ENCODE data around the gene CD9. TPM values are rescaled to one million over a fixed set of nuclear protein-coding genes. Genes with fewer than 3 reads are reported as not detected.

Gene CD9
- total and polyA plus RNA-seq, 2 donors from 2014 or later: 301 to 421 TPM

GRCh38 chr12:6284273-6284672 lies 84.1 kb downstream of the CD9 start:
- intact Hi-C loops (cut with DNase I): loop anchor here (5.0 to 10.0 kb wide), 2 partner anchors 222 to 299 kb away; no protein-coding TSS in a partner anchor
- H3K27ac ChIP-seq (ENCODE audit: low read depth in 2 of 2, low read length in 2 of 2): no peak overlapping the region
- no peaks in the 10 kb centered on the region for H3K9me3 ChIP-seq (ENCODE audit: control insufficient read depth in 2 of 3, insufficient read depth in 1 of 3, low read length in 3 of 3)
- H3K4me3 ChIP-seq (ENCODE audit: low read length in 3 of 3): no peak overlapping the region
- no peaks in the 10 kb centered on the region for H3K27me3 ChIP-seq (ENCODE audit: control insufficient read depth, insufficient read depth, low read length)
- DNase-seq (peak in 1 of 5 donors; percentile 48), FAIRE-seq (no peak)
- TF ChIP-seq CTCF (IDR thresholded peaks at IDR 0.05; ENCODE audit: borderline replicate concordance, extremely low read depth, insufficient read depth): no peak
- H3K4me1 ChIP-seq (ENCODE audit: control insufficient read depth in 2 of 3, insufficient read depth in 2 of 3, low read depth in 1 of 3, low read length in 3 of 3): peaks cover 0 to 10% (median 5%) of the 10 kb centered on the region in 3 donors
- H3K36me3 ChIP-seq (ENCODE audit: control insufficient read depth in 2 of 3, insufficient read depth in 3 of 3, low read length in 3 of 3): no peaks in the 10 kb centered on the region
- H3K9ac ChIP-seq (ENCODE audit: low read length in 3 of 3): no peak overlapping the region

- intact Hi-C loops (cut with DNase I): loop anchor here (10.0 kb wide), 1 partner anchor 300 kb away; no protein-coding TSS in a partner anchor
These were observed 84.9 kb downstream of the CD9 start for GRCh38 chr12:6285063-6285477.

GRCh38 chr12:6285532-6286306 lies 85.5 kb downstream of the CD9 start:
- no peak for DNase-seq
- intact Hi-C loops (cut with DNase I): loop anchor here (10.0 kb wide), 1 partner anchor 301 kb away; no protein-coding TSS in a partner anchor

More at GRCh38 chr12:6285063-6285477, 84.9 kb downstream of the CD9 start:
- H3K9ac ChIP-seq (ENCODE audit: low read length in 3 of 3): no peak overlapping the region
- H3K27me3 ChIP-seq (ENCODE audit: control insufficient read depth, insufficient read depth, low read length): no peaks in the 10 kb centered on the region
- no peaks in the 10 kb centered on the region for H3K9me3 ChIP-seq (ENCODE audit: control insufficient read depth in 2 of 3, insufficient read depth in 1 of 3, low read length in 3 of 3)
- no peak for FAIRE-seq
- TF ChIP-seq CTCF (IDR thresholded peaks at IDR 0.05; ENCODE audit: borderline replicate concordance, extremely low read depth, insufficient read depth): peak; percentile 95
- DNase-seq: peak in 4 of 5 donors; percentile 78 to 89 (median 82)
- H3K27ac ChIP-seq (ENCODE audit: low read depth in 2 of 2, low read length in 2 of 2): no peak overlapping the region
- H3K4me1 ChIP-seq (ENCODE audit: control insufficient read depth in 2 of 3, insufficient read depth in 2 of 3, low read depth in 1 of 3, low read length in 3 of 3): peaks cover 0 to 3% (median 0%) of the 10 kb centered on the region in 3 donors
- no peaks in the 10 kb centered on the region for H3K36me3 ChIP-seq (ENCODE audit: control insufficient read depth in 2 of 3, insufficient read depth in 3 of 3, low read length in 3 of 3)
- no peak overlapping the region for H3K4me3 ChIP-seq (ENCODE audit: low read length in 3 of 3)

More at GRCh38 chr12:6285532-6286306, 85.5 kb downstream of the CD9 start:
- Histone ChIP-seq H3K9me3 (ENCODE audit: control insufficient read depth in 2 of 3, insufficient read depth in 1 of 3, low read length in 3 of 3) (no peaks in the 10 kb centered on the region), H3K36me3 (ENCODE audit: control insufficient read depth in 2 of 3, insufficient read depth in 3 of 3, low read length in 3 of 3) (no peaks in the 10 kb centered on the region), H3K27ac (ENCODE audit: low read depth in 2 of 2, low read length in 2 of 2) (no peak overlapping the region), H3K4me3 (ENCODE audit: low read length in 3 of 3) (no peak overlapping the region), H3K9ac (ENCODE audit: low read length in 3 of 3) (no peak overlapping the region), H3K4me1 (ENCODE audit: control insufficient read depth in 2 of 3, insufficient read depth in 2 of 3, low read depth in 1 of 3, low read length in 3 of 3) (no peaks in the 10 kb centered on the region), H3K27me3 (ENCODE audit: control insufficient read depth, insufficient read depth, low read length) (no peaks in the 10 kb centered on the region)
- no peak for FAIRE-seq
- no peak for TF ChIP-seq CTCF (IDR thresholded peaks at IDR 0.05; ENCODE audit: borderline replicate concordance, extremely low read depth, insufficient read depth)

Other genes starting within 250 kb of the CD9 start
- gene VWF, start 75.7 kb upstream of the CD9 start, total RNA-seq: 183 TPM
- 9.6 TPM for gene VWF, start 75.7 kb upstream of the CD9 start, polyA plus RNA-seq (ENCODE audit: insufficient read depth, low read depth, low replicate concordance)
- 2.5 TPM for gene PLEKHG6, start 110.3 kb downstream of the CD9 start, total RNA-seq
- 2.9 TPM for gene PLEKHG6, start 110.3 kb downstream of the CD9 start, polyA plus RNA-seq (ENCODE audit: insufficient read depth, low read depth, low replicate concordance)
- 186 TPM for gene TNFRSF1A, start 141.7 kb downstream of the CD9 start, total RNA-seq
- 99.6 TPM for gene TNFRSF1A, start 141.7 kb downstream of the CD9 start, polyA plus RNA-seq (ENCODE audit: insufficient read depth, low read depth, low replicate concordance)
- 452 TPM for gene SCNN1A, start 175.2 kb downstream of the CD9 start, total RNA-seq
- gene SCNN1A, start 175.2 kb downstream of the CD9 start, polyA plus RNA-seq (ENCODE audit: insufficient read depth, low read depth, low replicate concordance): 225 TPM
- 114 TPM for gene LTBR, start 183.8 kb downstream of the CD9 start, total RNA-seq
- gene LTBR, start 183.8 kb downstream of the CD9 start, polyA plus RNA-seq (ENCODE audit: insufficient read depth, low read depth, low replicate concordance): 77.8 TPM
- gene CD27, start 244.6 kb downstream of the CD9 start, total RNA-seq: 6.6 TPM
- gene CD27, start 244.6 kb downstream of the CD9 start, polyA plus RNA-seq (ENCODE audit: insufficient read depth, low read depth, low replicate concordance): not detected